Spinal cord (tissue), 10 donors: ENCODE measurements around the gene OR52W1. TPM values are rescaled to one million over a fixed set of nuclear protein-coding genes. Genes with fewer than 3 reads are reported as not detected.

ENCODE experiments used
- DNase-seq, 6 donors: peaks; one replicate each; pipeline versions ENCODE4 v3.0.0 to v3.0.0-alpha.2; 2013 to 2015; ENCODE audit warnings: low spot score in 6 of 6, low read depth in 4 of 6
- H3K27ac ChIP-seq: one replicate; pipeline ENCODE4 v1.5.1; 2013; ENCODE audit warnings: low read depth, low read length, control low read depth
- H3K27me3 ChIP-seq: one replicate; pipeline ENCODE4 v1.6.1; 2013; ENCODE audit warnings: low read length; ENCODE audit not compliant: control insufficient read depth, insufficient read depth
- H3K36me3 ChIP-seq: one replicate; pipeline ENCODE4 v1.6.1; 2013; ENCODE audit warnings: low read length; ENCODE audit not compliant: control insufficient read depth, insufficient read depth
- H3K4me1 ChIP-seq: one replicate; pipeline ENCODE4 v1.6.1; 2013; ENCODE audit warnings: low read length; ENCODE audit not compliant: control insufficient read depth, insufficient read depth
- H3K4me3 ChIP-seq: one replicate; pipeline ENCODE4 v1.5.1; 2013; ENCODE audit warnings: low read depth, low read length, control low read depth
- H3K9me3 ChIP-seq: one replicate; pipeline ENCODE4 v1.6.1; 2013; ENCODE audit warnings: low read length; ENCODE audit not compliant: control insufficient read depth, insufficient read depth
- WGBS: methylation state at CpG from one replicate; pipeline ENCODE4 v1.1.5; 2013; ENCODE audit warnings: missing lambda C conversion rate; ENCODE audit not compliant: insufficient coverage; 5-methylcytosine and 5-hydroxymethylcytosine counted together
- polyA plus RNA-seq, 2 donors: library from polyadenylated mRNA; unstranded; fragments of 120-200 nt; gene quantifications; one replicate each; pipeline ENCODE4 v1.2.1, GENCODE V29; 2013; ENCODE audit not compliant: insufficient read length in 2 of 2
- total RNA-seq, 2 donors: library from RNA; depleted of rRNA in 1 of 2; stranded (reverse); fragments of 120-200 nt in 1 of 2; fragments of >200 nt in 1 of 2; gene quantifications; one replicate each; pipeline versions ENCODE4 v1.2.3 to v1.2.4, GENCODE V29; 2013 to 2014
- donor health status: healthy.

OR52W1 gene
- total and polyA plus RNA-seq, 4 donors, result 0.24 TPM; not detected in 2

- Histone ChIP-seq H3K27ac (no peak overlapping the region), H3K4me3 (no peak overlapping the region), H3K27me3 (no peaks in the 10 kb centered on the region), H3K4me1 (no peaks in the 10 kb centered on the region), H3K36me3 (peaks cover 62% of the 10 kb centered on the region), H3K9me3 (no peaks in the 10 kb centered on the region)
- 96% methylated on average over 7 of the region's 9 CpGs for whole genome bisulfite sequencing
- no peak for DNase-seq
These were observed 11.4 kb downstream of the OR52W1 start for GRCh38 chr11:6210274-6210955.

DNA sequence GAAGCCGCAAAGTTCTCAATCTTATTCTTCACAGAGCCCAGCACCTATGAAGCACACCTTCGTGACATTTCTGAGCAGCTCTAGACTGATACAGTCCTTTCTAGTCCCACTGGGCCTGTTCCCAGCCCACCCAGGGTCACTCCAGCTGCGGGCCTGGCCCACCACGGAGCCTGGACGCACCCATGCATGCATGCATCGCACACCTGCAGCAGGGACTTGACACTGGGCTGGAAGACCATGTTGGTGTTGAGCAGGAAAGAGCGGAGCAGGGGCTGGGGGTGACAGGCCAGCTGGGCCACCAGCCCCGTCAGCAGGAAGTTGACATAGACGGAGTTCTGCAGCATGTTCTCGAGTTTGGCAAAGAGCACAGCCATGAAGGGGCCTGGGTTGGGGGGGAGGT is 15.5 kb downstream of the OR52W1 start:
- H3K9me3 ChIP-seq, result no peaks in the 10 kb centered on the region
- WGBS, result 94% methylated on average over 8 of the region's 10 CpGs
- H3K4me3 ChIP-seq, result no peak overlapping the region
- H3K4me1 ChIP-seq, result no peaks in the 10 kb centered on the region
- H3K36me3 ChIP-seq, result peaks cover 75% of the 10 kb centered on the region
- no peak overlapping the region for H3K27ac ChIP-seq
- no peak for DNase-seq
- H3K27me3 ChIP-seq, result no peaks in the 10 kb centered on the region

DNA sequence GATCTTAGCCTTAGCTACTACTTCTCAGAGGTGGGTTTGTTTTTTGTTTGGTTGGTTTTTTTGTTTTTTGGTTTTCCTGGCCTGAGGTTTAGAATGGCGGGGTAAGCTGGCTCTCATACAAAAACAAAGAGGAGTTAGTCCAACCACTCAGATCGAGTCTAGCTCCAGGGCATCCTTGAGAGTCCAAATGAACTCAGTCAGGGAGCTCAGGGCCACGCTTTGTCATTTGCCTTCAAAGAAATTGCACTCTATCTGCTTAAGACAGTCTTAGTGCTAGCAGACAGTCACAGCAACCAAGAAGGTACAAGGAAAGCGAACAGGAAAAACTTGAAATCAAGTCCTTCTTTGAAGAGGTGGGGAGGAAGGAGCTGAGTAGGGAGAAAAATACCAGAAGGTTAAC is 17.5 kb downstream of the OR52W1 start:
- WGBS, result 96% methylated on average over 4 of the region's 4 CpGs
- no peaks in the 10 kb centered on the region for H3K9me3 ChIP-seq
- no peak overlapping the region for H3K27ac ChIP-seq
- H3K4me1 ChIP-seq, result no peaks in the 10 kb centered on the region
- peaks cover 56% of the 10 kb centered on the region for H3K36me3 ChIP-seq
- DNase-seq, result no peak
- no peak overlapping the region for H3K4me3 ChIP-seq
- H3K27me3 ChIP-seq, result no peaks in the 10 kb centered on the region

DNA sequence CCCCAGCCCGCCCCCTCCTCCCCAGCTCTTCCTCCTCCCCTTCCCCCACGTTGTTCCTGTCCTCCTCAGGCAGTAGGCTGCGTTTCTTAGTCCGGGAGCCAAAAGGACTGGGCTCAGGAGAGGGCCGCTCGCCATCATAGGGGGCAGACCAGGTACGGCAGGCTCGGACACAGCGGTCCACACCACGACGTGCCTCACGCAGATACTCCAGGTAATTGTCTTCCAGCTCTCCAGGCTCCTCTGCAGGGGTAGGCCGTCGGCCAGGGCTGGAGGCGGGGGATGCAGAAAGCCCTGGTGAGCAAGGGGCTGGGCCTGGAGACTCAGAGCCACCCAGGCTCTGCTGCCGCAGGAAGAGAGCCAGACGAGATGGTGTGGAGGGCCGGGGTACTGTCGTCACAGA is 18.7 kb downstream of the OR52W1 start:
- Histone ChIP-seq H3K4me3 (no peak overlapping the region), H3K9me3 (no peaks in the 10 kb centered on the region), H3K27ac (no peak overlapping the region), H3K4me1 (no peaks in the 10 kb centered on the region), H3K27me3 (no peaks in the 10 kb centered on the region), H3K36me3 (peaks cover 57% of the 10 kb centered on the region)
- WGBS, result 91% methylated on average over 18 of the region's 19 CpGs
- DNase-seq, result no peak

GRCh38 chr11:6219359-6219758 is 20.3 kb downstream of the OR52W1 start:
- Histone ChIP-seq H3K27ac (no peak overlapping the region), H3K9me3 (no peaks in the 10 kb centered on the region), H3K4me1 (no peaks in the 10 kb centered on the region), H3K4me3 (no peak overlapping the region), H3K27me3 (no peaks in the 10 kb centered on the region), H3K36me3 (peaks cover 60% of the 10 kb centered on the region)
- DNase-seq, result no peak
- WGBS, result no CpG with 5 or more reads among the region's 2 CpGs

DNA sequence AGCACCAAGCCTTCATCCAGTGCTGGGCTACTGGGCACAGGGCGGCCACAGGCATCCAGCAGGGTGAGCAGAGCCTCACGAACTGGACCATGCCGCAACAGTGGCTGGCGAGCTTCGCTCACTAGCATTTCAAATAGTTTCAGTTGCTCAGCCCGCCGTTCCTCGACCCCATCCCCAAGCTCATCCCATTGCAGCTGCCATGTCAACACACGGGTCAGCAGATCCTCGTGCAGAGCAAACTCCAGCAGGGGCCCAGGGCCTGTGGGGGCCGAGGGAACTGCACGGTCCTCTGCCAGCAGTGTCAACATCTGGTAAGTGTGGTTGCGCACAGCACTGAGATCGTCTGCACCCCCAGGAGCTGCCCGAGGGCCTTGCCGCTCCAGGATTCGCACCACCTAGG is 24.8 kb downstream of the OR52W1 start:
- Histone ChIP-seq H3K4me1 (no peaks in the 10 kb centered on the region), H3K36me3 (peaks cover 30% of the 10 kb centered on the region), H3K27ac (no peak overlapping the region), H3K27me3 (no peaks in the 10 kb centered on the region), H3K9me3 (no peaks in the 10 kb centered on the region), H3K4me3 (no peak overlapping the region)
- 97% methylated on average over 17 of the region's 17 CpGs for WGBS
- DNase-seq, result no peak

DNA sequence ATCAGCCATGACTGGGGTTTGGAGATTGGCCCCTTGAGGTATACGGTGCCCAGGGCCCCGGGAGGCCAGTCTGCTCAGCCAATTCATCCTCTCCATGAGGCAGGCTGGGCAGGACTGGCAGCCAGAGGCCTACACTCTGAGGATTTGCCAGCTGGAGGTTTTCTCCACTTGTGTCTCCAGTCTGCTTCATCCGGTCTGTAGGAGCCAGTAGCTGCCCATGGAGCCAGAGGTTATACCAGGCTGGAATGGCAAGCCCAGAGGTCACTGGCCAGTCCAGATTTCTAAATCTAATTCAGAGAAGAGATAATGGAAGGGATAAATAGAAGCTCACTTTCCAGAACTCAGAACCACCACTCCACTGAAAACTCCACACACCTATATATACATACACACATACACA is 25.4 kb downstream of the OR52W1 start:
- Histone ChIP-seq H3K4me1 (no peaks in the 10 kb centered on the region), H3K36me3 (peaks cover 28% of the 10 kb centered on the region), H3K9me3 (no peaks in the 10 kb centered on the region), H3K27ac (no peak overlapping the region), H3K27me3 (no peaks in the 10 kb centered on the region), H3K4me3 (no peak overlapping the region)
- 96% methylated on average over 3 of the region's 3 CpGs for WGBS
- DNase-seq, result no peak

- Histone ChIP-seq H3K36me3 (peaks cover 28% of the 10 kb centered on the region), H3K4me3 (no peak overlapping the region), H3K4me1 (no peaks in the 10 kb centered on the region), H3K27me3 (no peaks in the 10 kb centered on the region), H3K9me3 (no peaks in the 10 kb centered on the region), H3K27ac (no peak overlapping the region)
- WGBS, result 91% methylated on average over 1 of the region's 1 CpG
- DNase-seq, result no peak
These were observed 26.0 kb downstream of the OR52W1 start for GRCh38 chr11:6225024-6225423.

DNA sequence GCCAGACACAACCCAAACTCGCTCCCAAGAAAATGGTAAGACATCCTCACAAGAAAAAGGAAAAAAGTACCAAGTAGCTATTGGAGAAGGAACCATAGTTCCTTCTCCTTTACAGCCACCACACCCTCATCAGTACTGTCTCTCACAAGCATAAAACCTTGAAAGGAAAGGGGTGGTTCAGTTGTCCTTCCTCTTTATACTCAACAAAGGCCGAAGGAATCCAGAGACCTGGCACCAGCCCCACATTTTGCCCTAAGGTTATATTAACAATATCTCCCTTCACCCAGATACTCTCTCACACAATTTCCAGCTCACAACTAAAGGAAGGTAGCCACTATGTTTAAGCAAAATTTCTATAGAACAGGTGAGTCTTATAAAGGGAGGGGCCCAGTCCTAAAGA is 26.9 kb downstream of the OR52W1 start:
- Histone ChIP-seq H3K27ac (no peak overlapping the region), H3K36me3 (peaks cover 28% of the 10 kb centered on the region), H3K9me3 (no peaks in the 10 kb centered on the region), H3K27me3 (no peaks in the 10 kb centered on the region), H3K4me1 (no peaks in the 10 kb centered on the region), H3K4me3 (no peak overlapping the region)
- DNase-seq, result no peak
- no CpG with 5 or more reads among the region's 2 CpGs for WGBS

DNA sequence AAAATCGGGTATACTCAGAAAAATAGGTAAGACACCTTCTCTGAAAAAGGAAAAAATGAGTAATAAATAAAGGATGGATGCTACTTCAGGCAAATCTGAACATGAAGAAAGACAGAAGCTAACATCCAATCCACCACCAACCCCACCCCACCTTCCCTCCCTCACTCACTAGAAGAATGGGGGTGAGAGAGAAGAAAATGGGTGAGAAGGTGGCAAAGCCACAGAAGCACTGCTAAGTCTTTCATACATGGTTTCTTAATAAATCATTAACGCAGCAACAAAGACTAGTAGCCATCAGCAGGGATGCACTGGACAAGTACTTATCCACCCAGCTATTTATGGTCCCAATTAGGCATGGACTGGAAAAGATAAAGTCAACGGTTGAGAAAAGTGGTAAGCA is 29.5 kb downstream of the OR52W1 start:
- 80% methylated on average over 1 of the region's 3 CpGs for WGBS
- Histone ChIP-seq H3K4me1 (no peaks in the 10 kb centered on the region), H3K4me3 (no peak overlapping the region), H3K27me3 (no peaks in the 10 kb centered on the region), H3K27ac (no peak overlapping the region), H3K36me3 (peaks cover 10% of the 10 kb centered on the region), H3K9me3 (no peaks in the 10 kb centered on the region)
- no peak for DNase-seq
